ENCODE measurements around the gene GPC3.

The GPC3 gene

GRCh38 chrX:133987188-133987587 is 1.8 kb upstream of the GPC3 start:
- no peak overlapping the region for H3K4me3 ChIP-seq (ENCODE audit: control insufficient read depth, low read depth, low read length)
- no peak for DNase-seq (ENCODE audit: low read depth)
- TF ChIP-seq, protein P1, sequence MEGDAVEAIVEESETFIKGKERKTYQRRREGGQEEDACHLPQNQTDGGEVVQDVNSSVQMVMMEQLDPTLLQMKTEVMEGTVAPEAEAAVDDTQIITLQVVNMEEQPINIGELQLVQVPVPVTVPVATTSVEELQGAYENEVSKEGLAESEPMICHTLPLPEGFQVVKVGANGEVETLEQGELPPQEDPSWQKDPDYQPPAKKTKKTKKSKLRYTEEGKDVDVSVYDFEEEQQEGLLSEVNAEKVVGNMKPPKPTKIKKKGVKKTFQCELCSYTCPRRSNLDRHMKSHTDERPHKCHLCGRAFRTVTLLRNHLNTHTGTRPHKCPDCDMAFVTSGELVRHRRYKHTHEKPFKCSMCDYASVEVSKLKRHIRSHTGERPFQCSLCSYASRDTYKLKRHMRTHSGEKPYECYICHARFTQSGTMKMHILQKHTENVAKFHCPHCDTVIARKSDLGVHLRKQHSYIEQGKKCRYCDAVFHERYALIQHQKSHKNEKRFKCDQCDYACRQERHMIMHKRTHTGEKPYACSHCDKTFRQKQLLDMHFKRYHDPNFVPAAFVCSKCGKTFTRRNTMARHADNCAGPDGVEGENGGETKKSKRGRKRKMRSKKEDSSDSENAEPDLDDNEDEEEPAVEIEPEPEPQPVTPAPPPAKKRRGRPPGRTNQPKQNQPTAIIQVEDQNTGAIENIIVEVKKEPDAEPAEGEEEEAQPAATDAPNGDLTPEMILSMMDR (conservative IDR thresholded peaks at IDR 0.05; ENCODE audit: control insufficient read depth, insufficient read depth, low read depth, low read length): no peak

DNA sequence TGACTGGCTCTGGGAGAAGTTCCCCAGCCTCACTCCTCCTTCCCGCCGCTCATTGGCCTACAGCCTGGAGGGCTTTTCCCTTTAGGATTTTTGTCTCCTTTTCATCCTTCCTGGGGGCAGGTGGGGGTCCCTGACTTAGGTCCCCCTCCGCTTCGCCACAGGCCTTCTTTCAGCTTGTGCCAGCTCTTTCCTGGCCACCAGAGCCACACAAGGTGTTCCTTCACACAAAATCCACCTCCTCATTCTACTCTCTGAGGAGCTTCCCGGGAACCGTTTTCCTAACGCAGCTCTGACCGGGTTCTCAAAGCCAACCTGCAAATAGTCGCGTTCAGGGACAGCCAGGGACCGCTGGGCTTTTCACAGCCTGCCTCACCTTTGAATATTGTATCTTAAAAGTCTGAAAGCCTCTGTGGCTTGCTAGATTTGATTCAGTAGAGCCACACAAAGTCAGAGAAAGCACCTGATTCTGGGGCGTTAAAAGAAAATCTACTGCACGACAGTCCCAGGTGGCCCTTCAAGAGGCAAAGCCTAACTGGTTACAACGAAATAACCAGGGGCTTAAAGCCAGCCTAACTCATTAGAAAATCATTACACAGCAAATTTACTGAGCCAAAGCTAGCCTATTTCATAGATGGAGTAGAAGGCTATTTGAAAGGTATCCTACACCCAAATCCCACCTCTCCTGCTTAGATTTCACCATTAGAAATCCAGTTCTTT is 731 bp upstream of the GPC3 start:
- no peak for DNase-seq (ENCODE audit: low read depth)

DNA sequence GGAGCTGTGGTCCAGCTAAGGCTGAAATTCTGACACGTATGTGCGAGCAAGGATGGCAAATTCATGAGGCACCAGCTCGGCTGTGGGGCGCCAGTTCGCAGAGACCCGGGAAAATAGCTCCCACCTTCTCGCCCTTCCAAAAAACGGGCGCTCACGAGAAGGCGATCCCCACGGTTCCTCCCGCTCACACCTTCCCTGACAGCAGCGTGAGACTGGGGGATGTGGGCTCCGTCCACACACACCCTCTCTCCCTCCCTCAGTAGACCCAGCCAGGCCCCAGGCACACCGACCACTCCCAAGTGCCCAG is 584 bp downstream of the GPC3 start:
- TF ChIP-seq, protein P1 (conservative IDR thresholded peaks at IDR 0.05; ENCODE audit: control insufficient read depth, insufficient read depth, low read depth, low read length): no peak
- DNase-seq (ENCODE audit: low read depth): no peak
- no peak overlapping the region for H3K4me3 ChIP-seq (ENCODE audit: control insufficient read depth, low read depth, low read length)

More for the DNA sequence above, 731 bp upstream of the GPC3 start:
- TF ChIP-seq, protein P1 (conservative IDR thresholded peaks at IDR 0.05; ENCODE audit: control insufficient read depth, insufficient read depth, low read depth, low read length): no peak
- H3K4me3 ChIP-seq (ENCODE audit: control insufficient read depth, low read depth, low read length): peak overlapping the region; percentile 15

- DNase-seq (ENCODE audit: low read depth): no peak
- TF ChIP-seq, protein P1 (conservative IDR thresholded peaks at IDR 0.05; ENCODE audit: control insufficient read depth, insufficient read depth, low read depth, low read length): no peak
- H3K4me3 ChIP-seq (ENCODE audit: control insufficient read depth, low read depth, low read length): no peak overlapping the region
These were observed 1.2 kb downstream of the GPC3 start for GRCh38 chrX:133983974-133984845.

DNA sequence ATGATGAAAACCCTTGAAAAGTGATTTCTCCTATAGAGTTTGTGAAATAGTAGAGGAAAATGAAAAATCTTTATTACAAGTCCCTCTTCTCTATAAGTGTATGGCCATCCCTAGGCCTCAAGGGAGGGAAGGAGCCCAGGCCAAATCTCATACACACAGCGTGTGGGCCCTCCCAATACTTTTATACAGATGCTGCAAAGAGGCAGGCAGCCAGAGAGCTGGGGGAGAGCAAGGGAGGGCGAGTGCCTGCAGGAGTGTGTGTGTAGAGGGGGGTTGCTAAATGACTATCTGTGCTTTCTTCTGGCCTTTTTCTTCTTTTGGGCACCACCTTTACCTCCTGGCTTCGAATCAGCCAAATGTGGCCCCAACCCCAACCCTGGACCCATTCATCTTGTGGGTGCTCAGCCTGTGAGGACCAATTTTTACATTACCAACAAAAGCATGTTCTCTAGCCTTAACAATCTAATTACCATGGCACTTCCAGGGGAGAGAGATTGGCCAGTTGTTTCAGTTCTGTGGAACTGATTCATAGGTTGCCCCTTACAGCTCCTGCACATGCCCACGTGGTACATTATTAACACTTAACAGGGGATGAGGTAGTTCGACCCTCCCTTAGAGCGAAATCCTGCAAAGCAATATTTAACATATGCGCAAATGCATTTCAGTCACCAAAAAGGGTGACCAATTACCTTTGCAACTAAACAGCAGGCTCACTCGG is 2.0 kb downstream of the GPC3 start:
- no peak for DNase-seq (ENCODE audit: low read depth)
- TF ChIP-seq, protein P1 (conservative IDR thresholded peaks at IDR 0.05; ENCODE audit: control insufficient read depth, insufficient read depth, low read depth, low read length): no peak
- no peak overlapping the region for H3K4me3 ChIP-seq (ENCODE audit: control insufficient read depth, low read depth, low read length)

GRCh38 chrX:133981924-133982323 is 3.5 kb downstream of the GPC3 start:
- DNase-seq (ENCODE audit: low read depth): no peak
- TF ChIP-seq, protein P1 (conservative IDR thresholded peaks at IDR 0.05; ENCODE audit: control insufficient read depth, insufficient read depth, low read depth, low read length): no peak
- H3K4me3 ChIP-seq (ENCODE audit: control insufficient read depth, low read depth, low read length): no peak overlapping the region
